GM19023 (cell line): Measurements from ENCODE around the gene DCDC2B.
A peak's percentile ranks its signal among the peaks of the same experiment; 100 is the strongest.

ENCODE experiments used
- ATAC-seq: cut with Tn5 transposase; IDR thresholded peaks from one replicate; pipeline ENCODE4 v1.9.1; 2021; ENCODE audit warnings: mild to moderate bottlenecking, moderate library complexity; ENCODE audit not compliant: unreplicated experiment

The DCDC2B gene

DNA sequence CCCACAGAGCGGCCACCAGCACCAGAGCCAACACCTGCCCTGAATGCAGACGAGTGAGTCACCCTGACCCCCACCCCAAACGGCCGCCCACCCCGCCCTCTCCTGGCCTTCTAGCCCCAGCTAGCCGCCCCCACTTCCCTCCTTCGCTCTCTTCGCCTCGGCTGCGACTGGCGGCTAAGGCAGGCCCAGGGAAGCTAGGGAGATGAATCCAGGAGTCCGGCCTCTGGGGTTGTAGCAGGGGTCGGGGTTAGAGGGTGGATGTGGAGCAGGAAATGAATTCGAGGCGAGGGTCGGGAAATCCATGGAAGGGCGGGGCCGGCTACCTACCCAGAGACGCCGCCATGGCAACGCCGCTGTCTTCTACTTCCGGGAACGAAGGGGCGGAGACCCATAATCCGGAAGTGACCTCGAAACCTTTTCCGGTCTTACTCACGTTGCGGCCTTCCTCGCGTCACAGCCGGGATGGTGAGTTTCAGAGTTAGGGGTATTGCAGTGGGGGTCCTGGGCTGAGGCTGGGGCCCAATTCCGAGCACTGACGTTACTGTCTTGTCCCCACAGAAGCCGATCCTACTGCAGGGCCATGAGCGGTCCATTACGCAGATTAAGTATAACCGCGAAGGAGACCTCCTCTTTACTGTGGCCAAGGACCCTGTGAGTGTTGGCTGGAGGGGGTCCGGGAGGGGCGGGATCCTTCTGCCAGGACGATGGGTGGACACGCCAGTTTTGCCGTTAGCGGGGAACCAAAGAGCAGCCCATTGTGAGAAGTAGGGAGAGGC lies 13.3 kb downstream of the DCDC2B start, which contains the start of the genes EIF3I and TMEM234:
EIF3I (plus strand) TSS at position 428 of the 776 bp plus-strand sequence; CDS start at position 463, 35 bp downstream.
TMEM234 (minus strand) TSS at position 374 of the 776 bp plus-strand sequence; CDS start at position 343, 31 bp downstream.
- ATAC-seq: peak; percentile 91

- no peak for ATAC-seq
Observed at GRCh38 chr1:32223683-32224082, 14.8 kb downstream of the DCDC2B start.

DNA sequence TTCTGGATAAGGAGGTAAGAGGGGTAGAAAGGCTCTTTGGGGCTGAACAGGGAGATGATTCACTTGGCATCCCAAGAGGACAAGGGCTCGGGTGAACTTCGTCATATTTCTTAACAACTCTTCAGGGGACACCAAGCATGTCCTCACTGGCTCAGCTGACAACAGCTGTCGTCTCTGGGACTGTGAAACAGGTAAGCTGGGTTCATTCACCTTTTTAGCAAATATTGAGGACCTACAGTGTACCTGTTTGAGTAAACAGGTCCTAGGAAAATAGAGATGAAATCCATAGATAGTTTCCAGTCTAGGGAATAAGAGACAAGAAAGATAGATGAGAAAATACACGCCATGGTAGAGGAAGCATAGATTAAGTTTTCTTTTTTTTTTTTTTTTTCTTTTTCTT lies 15.4 kb downstream of the DCDC2B start:
- no peak for ATAC-seq

GRCh38 chr1:32228771-32229170 lies 19.9 kb downstream of the DCDC2B start:
- no peak for ATAC-seq

- no peak for ATAC-seq
Observed at GRCh38 chr1:32231843-32232432, 23.0 kb downstream of the DCDC2B start.

DNA sequence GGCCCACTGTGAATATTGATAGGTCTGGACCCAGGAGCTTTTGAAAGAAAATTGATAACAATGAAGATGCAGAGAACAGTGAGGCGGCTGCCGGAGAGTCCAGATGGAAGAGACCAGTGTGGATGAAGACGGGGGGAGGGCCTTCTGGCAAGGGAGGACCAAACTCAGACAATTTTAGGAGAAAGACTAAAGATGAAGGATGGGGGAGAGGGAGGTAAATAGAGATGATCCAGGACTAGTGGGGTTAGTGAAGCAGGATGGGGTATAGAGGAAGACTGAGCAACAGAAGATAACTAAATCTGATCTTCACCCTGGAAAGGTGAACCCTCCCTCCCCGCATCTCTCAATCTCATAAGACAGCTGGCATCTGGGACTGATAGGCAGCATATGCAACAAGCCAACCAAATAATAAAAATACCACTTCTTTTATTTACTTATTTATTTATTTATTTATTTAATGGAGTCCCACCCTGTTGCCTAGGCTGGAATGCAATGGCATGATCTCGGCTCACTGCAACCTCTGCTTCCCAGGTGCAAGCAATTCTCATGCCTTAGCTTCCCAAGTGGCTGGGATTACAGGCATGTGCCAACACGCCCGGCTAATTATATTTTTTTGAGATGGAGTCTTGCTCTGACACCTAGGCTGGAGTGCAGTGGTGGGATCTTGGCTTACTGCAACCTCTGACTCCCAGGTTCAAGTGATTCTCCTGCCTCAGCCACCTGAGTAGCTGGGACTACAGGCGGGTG lies 23.8 kb downstream of the DCDC2B start:
- ATAC-seq: no peak

- ATAC-seq: no peak
Observed at GRCh38 chr1:32234792-32235191, 25.9 kb downstream of the DCDC2B start.

GRCh38 chr1:32239337-32239736 lies 30.4 kb downstream of the DCDC2B start:
- ATAC-seq: no peak

DNA sequence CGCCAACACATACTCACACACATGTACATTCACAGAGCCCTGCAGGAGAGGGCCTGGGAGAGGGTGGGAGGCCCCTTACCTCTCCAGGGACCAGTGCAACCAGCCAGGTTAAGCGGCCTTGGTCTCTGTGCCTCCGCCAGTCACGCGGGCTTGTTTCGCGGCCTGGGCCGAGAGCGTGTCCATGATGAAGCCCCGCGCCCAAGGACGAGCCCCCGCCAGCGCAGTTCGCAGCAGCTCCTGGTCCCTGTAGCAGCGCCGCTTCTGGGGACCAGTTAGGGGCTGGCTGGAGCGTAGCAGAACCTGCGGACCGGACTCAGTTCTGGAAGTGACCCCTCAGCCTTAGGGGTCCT lies 30.9 kb downstream of the DCDC2B start:
- no peak for ATAC-seq

DNA sequence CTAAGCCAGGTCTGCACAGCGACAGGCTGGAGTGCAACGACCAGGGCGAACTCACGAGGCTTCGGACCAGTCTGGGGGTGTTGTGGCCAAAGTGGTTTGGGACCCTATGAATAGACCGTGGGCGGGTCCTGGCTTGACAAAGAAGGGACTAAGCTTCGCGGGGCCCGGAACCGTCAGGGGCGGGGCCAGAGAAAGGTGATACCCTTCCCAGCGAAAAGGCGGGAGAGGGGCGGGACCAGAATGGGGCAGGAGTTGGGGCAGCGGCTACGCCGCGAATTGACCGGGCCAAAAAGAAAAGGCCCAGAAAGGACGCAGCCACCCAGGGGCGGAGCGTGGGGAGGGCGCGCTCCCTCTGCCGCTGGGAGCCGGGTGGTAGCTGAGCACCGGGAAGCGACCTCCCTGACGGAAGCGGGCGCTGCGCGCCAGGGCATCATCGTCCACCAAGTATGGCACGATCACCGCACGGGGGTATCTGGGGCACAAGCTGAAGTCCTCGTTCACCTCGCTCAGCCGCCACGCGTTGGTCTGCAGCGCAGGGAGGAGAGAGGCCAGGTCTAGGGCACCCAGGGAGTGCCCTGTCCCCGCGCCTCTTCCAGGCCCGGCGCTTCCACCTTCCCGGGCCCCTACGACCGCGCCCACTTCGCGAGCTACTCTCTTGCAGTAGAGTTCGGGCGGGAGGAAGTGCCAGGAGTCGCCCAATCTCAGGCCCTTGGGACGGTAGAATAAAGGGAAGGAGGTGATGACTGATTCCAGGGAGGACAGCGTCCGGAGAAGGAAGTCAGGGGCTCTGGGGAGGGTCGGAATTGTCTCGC lies 31.5 kb downstream of the DCDC2B start:
- no peak for ATAC-seq

DNA sequence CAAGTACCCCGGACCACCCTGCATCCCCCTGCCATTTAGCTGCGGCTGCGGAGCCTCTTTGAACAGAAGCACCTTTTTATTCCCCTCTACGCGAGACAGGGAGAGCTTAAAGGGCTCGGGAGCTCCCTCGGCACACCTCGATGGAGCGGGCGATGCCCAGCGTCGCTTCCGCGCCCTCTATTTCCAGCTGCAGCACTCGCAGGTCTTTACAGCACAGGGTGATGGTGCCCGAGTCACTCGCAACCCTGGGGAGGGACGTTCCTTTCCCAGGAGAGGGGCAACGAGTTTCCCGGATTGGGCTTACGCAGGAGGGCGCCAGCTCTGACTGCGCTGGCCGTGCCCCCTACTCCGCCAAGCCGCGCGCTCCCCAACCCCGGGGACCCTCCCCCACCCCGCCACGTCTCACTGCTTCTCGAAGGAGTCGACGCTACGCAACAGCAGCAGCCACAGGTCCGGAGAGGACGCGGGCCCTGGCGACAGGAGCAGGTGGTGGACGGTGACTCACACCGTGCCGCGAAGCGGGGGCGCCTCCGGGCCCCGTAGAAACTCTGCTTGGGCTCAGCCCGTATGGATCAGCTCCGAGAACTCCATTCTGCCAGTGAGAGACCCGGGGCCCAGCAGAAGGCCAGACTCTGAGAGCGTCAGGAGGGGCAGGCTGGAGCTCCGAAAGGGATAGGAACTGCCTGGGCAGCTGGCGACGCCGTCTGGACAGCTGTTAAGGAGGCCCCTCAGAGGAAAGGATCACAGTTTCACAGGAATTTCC lies 32.3 kb downstream of the DCDC2B start:
- ATAC-seq: no peak

DNA sequence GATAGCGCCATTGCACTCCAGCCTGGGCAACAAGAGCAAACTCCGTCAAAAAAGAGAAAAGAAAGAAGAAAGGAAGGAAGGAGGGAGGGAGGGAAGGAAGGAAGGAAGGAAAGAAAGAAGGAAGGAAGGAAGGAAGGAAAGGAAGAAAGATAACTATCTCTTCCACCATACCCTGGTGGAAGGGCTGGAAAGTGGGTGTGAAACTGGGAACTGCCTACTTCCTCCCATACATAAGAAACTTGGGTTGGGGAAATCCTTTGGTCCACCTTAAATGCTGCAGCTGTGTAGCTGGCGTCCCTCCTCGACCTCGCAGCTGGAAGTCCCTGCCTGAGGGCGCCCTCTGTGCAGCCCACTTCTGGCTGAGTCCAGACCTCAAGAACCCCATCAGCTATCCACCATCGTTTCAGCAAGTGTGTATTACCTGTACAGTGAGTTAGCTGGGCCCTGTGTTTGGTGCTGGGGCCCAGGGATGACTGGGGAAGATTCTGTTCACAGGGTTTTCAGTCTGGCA lies 33.5 kb downstream of the DCDC2B start:
- ATAC-seq: no peak

GRCh38 chr1:32246888-32247273 lies 38.0 kb downstream of the DCDC2B start, which contains the start of gene FAM167B:
FAM167B (plus strand) TSS chr1:32247222; CDS start chr1:32247422, 200 bp downstream.
- ATAC-seq: no peak

- ATAC-seq: no peak
Observed at GRCh38 chr1:32247452-32247851, 38.6 kb downstream of the DCDC2B start.

- no peak for ATAC-seq
Observed at GRCh38 chr1:32247983-32248889, 39.3 kb downstream of the DCDC2B start.

DNA sequence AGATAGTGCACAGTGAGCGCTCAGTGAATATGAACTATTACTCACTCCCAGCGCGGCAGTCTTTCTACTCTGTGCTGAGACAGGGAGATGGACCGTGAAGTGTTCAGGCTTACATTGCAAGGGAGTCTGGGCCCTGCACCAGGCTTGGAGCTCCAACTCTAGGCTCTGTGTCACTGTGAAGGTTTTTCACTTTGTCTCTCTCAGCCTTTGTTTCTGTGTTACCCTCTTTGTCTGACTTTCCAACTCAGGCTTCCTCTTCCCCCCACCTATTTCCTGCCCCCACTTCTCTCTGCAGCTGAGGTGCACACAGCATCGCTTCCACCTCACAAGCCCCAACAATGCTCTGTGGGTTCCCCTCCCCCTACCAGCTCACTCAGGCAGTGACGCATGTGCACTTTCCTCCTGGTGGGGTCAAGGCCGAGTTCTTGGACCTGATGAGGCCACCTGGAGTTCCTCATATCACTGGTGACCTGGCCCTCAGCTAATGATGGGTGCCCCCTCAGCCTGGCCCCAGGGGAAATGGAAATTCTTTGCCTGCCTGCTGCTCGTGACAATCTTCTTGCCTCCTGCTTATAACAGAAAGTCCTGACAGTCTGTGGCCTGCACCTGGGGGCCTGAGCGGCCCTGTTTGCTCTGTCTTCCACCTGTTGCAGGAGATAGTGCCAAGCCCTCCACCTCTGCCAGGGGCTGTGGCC lies 41.1 kb downstream of the DCDC2B start:
- peak; percentile 69 for ATAC-seq

DNA sequence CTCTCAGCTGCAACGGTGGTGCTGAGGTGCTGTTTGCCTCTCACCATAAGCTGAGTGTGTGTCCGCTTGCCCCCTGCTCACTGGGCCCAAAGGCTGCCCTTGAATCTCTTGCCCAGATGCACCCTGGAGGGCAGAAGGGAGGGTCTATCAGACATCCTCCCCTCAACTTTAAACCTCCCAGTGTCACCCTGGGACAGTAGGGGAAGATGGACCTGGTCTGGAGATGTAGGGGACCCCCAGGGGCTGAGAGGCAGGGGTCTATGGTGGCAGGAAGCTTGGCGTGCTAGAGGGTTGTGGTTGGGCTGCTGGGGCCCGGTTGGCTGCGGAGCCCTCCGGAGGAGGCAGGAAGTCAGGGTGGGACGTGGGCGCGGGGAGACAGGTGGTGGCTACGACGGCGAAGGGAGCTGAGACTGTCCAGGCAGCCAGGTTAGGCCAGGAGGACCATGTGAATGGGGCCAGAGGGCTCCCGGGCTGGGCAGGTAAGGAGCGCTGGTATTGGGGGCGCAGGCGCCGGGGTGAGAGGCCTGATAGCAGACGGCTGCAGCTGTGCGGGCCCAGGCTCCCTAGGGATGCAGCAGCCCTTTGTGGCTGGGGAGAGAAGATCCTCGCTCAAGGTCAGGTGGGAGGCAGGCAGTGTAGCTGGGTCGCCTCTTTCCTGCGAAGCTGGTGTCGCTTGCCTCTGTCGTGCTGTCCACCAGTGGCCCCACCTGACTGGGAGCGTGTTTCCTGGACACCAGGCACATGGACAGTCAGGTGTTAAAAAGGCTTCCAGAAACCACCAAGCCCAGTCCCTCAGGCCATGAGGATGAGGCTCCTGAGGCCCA lies 42.2 kb downstream of the DCDC2B start, which contains the start of gene LCK:
LCK (plus strand) TSS at position 373 of the 824 bp plus-strand sequence. CDS start 23,065 bp downstream, outside the sequence.
- ATAC-seq: no peak
